Nephron progenitor cell (in vitro differentiated cells): Measurements from ENCODE around the gene MORN5.

ENCODE experiments used
- DNase-seq: peaks from one replicate; pipeline ENCODE4 v3.0.0; 2021
- H3K27ac Mint-ChIP-seq: 2 replicates; pipeline ENCODE4 v1.8.0; 2021; ENCODE audit warnings: mild to moderate bottlenecking, moderate library complexity, mixed read lengths
- H3K27me3 Mint-ChIP-seq: 2 replicates; pipeline ENCODE4 v1.8.0; 2021; ENCODE audit warnings: mild to moderate bottlenecking, low read depth, mixed read lengths; ENCODE audit not compliant: poor library complexity
- H3K36me3 Mint-ChIP-seq: 2 replicates; pipeline ENCODE4 v1.8.0; 2021; ENCODE audit warnings: low read depth, mixed read lengths
- H3K4me1 Mint-ChIP-seq: 2 replicates; pipeline ENCODE4 v1.8.0; 2021; ENCODE audit warnings: mixed read lengths
- H3K4me3 Mint-ChIP-seq: 2 replicates; pipeline ENCODE4 v1.8.0; 2021; ENCODE audit warnings: mild to moderate bottlenecking, moderate library complexity, mixed read lengths
- H3K9me3 Mint-ChIP-seq: 2 replicates; pipeline ENCODE4 v1.8.0; 2021; ENCODE audit warnings: mild to moderate bottlenecking, moderate library complexity, mixed read lengths
- TF ChIP-seq, protein P1 (sequence below): fragments of 200-600 bp; sonication (generic); IDR thresholded peaks from 2 replicates; pipeline ENCODE4 v1.5.0; 2021; ENCODE audit warnings: antibody characterized with exemption

The MORN5 gene

DNA sequence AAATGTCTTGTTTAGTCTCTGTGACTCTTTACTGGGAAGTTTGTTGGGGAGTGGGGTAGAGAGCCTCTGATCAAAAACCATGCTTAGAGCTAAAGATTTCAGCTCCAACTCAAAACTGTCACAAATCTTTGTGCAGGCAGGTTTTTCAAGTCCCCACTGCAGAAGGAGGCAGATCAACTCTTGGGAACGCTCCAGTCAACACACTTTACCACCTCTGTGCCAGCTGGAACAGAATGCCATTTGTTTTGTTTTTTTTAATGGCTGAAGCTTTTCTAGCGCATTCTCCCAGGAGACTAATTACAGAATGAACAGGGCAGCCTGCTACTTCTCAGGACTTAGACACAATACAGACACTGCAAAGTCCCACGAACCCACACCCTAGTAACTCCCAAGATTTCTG lies 87.0 kb downstream of the MORN5 start:
- peaks cover 56% of the 10 kb centered on the region for H3K36me3 Mint-ChIP-seq
- H3K4me3 Mint-ChIP-seq, result no peak overlapping the region
- H3K4me1 Mint-ChIP-seq, result no peaks in the 10 kb centered on the region
- TF ChIP-seq, protein P1, sequence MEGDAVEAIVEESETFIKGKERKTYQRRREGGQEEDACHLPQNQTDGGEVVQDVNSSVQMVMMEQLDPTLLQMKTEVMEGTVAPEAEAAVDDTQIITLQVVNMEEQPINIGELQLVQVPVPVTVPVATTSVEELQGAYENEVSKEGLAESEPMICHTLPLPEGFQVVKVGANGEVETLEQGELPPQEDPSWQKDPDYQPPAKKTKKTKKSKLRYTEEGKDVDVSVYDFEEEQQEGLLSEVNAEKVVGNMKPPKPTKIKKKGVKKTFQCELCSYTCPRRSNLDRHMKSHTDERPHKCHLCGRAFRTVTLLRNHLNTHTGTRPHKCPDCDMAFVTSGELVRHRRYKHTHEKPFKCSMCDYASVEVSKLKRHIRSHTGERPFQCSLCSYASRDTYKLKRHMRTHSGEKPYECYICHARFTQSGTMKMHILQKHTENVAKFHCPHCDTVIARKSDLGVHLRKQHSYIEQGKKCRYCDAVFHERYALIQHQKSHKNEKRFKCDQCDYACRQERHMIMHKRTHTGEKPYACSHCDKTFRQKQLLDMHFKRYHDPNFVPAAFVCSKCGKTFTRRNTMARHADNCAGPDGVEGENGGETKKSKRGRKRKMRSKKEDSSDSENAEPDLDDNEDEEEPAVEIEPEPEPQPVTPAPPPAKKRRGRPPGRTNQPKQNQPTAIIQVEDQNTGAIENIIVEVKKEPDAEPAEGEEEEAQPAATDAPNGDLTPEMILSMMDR, result no peak
- no peaks in the 10 kb centered on the region for H3K27me3 Mint-ChIP-seq
- H3K9me3 Mint-ChIP-seq, result no peaks in the 10 kb centered on the region
- no peak overlapping the region for H3K27ac Mint-ChIP-seq
- no peak for DNase-seq

GRCh38 chr9:122248448-122248865 lies 88.7 kb downstream of the MORN5 start:
- TF ChIP-seq, protein P1, result no peak
- H3K27me3 Mint-ChIP-seq, result no peaks in the 10 kb centered on the region
- DNase-seq, result no peak
- H3K4me1 Mint-ChIP-seq, result peaks cover 6% of the 10 kb centered on the region
- H3K36me3 Mint-ChIP-seq, result peaks cover 59% of the 10 kb centered on the region
- H3K4me3 Mint-ChIP-seq, result no peak overlapping the region
- no peaks in the 10 kb centered on the region for H3K9me3 Mint-ChIP-seq
- no peak overlapping the region for H3K27ac Mint-ChIP-seq
